ENCODE measurements around the gene WDCP. TPM values are rescaled to one million over a fixed set of nuclear protein-coding genes. Genes with fewer than 3 reads are reported as not detected.
"Not testable (repeated sequence)": the region's sequence is repeated elsewhere in the genome, so short reads cannot be mapped to it uniquely, and the experiment has no call there.

WDCP gene
- total RNA-seq, 1 donor from 2014 or later, result 6.8 TPM

DNA sequence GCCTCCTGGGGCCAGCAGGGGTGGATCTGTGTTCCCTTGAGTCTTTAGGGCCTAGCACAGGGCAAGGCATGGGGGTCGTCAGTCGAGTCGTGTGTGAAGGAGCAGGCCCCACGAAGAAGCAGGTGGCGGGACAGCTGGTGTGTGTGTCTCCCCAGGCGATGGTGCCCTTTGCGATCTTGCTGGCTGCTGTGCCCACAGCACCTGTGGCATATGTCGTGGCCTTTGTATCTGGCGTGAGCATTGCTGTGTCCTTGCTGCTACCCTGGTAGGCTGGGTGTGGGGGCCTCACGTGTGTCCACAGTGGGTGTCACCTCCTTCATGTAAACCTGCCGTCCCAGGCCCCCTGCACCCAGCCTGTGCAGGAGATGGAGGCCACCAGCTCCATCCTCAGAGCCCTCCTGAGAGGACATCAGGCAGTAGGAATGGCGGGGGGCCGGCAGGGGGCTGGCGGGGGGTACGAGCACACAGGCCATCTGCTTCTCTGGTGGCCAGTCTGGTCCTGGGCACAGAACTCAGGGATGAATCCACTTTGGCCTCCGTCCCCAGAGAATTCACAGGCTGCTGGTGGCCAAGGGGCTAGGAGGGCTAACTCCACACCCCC, 24.1 kb downstream of the WDCP start:
- ATAC-seq (no peak), DNase-seq (ENCODE audit: low spot score) (no peak)

DNA sequence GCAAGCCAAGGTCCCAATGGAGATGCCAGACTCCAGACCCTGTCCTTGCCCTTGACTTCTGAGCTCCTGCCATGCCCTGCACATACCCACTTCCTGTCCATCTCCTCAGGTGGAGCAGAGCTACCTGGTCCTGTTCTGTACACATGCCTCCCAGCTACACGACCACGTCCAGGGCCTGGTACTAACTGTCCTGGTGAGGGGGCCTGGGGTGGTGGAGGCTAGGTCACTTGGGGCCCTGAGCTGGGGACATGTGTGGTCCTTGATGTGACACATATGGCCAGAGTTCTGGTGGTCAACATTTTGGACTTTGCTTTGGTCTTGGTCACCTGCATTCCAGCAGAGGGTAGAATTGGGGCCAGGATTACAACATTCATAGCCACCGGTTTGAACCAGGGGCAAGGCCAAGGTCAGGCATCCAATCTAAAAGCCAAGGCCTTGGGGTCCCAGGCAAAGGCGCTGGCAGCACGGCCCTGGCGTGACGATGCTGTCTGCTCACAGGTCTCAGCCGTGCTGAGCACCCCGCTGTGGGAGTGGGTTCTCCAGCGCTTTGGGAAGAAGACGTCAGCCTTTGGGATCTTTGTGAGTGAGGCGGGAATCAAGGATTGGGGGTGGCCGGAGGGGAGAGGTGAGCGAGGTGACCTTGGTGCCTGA, 24.7 kb downstream of the WDCP start:
- ATAC-seq, result peak; percentile 42
- no peak for DNase-seq (ENCODE audit: low spot score)

DNA sequence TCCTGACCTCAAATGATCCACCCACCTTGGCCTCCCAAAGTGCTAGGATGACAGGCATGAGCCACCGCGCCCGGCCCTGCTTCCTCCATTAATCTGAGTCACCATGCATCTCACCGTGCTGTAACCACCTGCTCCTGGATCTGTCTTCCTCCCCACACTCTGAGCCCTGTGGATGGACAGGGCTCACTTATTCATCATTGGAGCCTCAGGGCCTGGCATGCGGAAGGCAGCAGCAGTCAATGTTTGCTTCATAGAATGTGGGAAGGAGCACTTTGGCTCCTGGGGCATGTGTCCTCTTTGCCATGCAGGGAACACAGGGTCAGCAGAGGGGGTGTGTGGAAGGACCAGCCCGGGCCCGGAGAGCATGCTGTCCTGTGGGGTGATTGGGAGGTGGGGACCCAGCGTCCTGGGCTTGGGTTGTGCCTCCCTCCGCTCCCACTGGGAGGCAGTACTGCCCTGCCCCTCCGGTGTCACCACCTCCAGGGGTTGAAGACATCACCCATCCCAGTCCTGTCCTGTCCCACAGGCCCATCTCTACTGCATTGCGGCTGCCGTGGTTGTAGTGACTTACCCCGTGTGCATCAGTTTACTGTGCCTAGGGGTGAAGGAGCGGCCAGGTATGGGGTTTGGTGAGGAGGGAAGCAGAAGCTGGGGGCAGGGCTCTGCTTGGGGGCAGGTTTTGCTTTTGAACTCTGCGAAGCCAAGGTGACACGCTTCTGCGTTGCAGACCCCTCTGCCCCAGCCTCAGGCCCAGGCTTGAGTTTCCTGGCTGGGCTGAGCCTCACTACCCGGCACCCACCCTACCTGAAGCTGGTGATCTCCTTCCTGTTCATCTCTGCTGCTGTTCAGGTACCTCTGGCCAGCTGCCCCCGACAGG, 25.8 kb downstream of the WDCP start:
- DNase-seq (ENCODE audit: low spot score) (no peak), ATAC-seq (peak; percentile 75)

DNA sequence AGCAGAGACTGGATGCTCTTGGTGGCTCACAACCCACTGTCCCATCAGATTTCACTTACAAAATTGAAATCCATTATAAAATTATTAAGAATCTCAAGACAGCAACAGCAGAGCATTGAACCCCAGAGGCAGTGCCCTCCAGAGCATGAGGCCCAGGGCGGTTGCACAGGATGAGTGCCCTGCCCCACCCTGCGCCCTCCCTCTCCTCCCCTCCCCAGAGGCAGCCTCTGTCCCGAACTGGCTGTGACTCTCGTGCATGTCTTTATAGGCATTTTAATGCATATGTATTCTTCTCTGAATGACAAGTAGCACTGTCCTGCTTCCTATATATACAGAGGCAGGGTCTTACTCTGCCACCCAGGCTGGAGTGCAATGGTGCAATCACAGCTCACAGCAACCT, 26.9 kb downstream of the WDCP start:
- no peak for ATAC-seq
- DNase-seq (ENCODE audit: low spot score), result no peak

DNA sequence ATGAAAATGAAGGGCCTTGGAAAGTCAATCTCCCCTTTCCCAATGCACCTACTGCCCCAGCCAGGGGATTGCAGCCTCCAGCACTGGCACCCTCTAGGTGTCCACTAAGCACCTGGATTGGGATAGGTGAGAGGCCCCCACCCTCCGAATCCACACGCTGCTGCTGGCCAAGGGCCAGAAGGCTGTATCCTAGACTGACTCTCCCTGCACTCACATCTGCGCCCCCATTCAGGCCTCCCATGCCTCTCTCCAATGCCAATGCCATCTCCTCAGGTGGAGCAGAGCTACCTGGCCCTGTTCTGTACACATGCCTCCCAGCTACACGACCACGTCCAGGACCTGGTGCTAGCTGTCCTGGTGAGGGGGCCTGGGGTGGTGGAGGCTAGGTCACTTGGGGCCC, 27.5 kb downstream of the WDCP start:
- DNase-seq (ENCODE audit: low spot score) (no peak), ATAC-seq (no peak)

DNA sequence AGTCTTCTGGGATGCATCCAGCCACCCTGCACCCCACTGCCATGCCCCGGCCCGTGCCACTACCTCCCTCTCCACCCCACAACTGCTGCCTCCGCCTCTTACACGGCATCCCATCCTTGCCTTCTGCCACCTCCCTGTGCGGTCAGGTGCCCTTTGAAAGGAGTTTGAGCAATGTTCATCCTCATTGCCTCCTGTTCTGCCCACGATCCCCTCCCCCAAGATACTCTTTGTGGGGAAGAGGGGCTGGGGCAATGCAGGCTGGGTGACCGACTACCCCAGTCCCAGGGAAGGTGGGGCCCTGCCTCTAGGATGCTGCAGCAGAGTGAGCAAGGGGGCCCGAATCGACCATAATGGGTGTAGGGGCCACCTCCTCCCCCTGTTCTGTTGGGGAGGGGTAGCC, 28.9 kb downstream of the WDCP start:
- ATAC-seq (no peak), DNase-seq (ENCODE audit: low spot score) (no peak)

DNA sequence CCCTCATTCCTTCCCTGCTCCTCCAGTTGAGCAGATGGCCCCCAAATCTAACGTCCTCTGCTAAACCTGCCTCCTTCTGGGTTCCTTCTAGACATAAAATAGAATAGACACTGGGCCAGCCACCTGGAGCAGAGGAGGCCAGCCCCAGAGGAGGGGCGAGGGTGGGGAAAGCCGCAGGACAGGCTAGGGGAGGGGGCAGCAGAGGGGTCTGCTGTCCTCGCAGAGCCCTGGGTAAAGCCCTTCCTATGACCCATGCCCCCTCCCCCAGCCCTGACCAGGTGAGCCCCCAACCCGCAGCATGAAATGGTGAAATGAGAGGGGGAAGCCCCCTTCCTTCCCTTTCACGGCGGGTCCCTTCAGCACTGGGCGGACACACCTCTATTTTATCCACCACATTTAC, 29.5 kb downstream of the WDCP start:
- DNase-seq (ENCODE audit: low spot score) (no peak), ATAC-seq (no peak)

DNA sequence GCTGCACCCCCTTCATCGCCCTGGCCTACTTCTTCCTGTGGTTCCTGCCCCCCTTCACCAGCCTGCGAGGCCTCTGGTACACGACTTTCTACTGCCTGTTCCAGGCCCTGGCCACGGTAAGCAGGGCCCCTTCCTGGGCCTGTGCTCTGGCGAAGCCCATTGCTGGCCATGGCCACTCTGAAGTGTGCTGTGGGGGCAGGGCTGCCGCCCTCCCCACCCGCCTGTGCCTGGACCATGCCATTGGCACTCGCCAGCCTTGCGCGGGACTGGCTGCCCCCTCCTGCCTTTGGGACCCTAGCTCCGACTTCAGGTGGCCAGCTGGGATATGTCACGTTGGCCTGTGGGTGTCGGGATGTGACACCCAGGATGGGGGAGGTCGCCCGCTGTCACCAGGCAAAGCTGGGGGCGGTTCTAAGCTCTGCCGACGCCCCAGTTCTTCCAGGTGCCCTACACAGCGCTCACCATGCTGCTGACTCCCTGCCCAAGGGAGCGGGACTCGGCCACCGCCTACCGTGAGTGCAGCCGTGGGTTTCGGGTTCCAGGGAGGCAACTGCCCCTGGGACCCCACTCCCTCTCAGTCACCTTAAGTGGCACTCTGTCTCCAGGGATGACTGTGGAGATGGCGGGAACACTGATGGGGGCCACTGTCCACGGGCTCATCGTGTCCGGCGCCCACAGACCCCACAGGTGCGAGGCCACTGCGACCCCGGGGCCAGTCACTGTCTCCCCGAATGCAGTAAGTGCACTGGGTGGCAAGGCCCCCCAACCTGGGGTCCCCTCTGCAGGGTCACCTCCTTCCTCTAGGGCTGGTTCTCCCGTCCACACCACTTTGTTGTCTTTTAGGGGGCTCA, 30.1 kb downstream of the WDCP start:
- ATAC-seq (no peak), DNase-seq (ENCODE audit: low spot score) (no peak)

DNA sequence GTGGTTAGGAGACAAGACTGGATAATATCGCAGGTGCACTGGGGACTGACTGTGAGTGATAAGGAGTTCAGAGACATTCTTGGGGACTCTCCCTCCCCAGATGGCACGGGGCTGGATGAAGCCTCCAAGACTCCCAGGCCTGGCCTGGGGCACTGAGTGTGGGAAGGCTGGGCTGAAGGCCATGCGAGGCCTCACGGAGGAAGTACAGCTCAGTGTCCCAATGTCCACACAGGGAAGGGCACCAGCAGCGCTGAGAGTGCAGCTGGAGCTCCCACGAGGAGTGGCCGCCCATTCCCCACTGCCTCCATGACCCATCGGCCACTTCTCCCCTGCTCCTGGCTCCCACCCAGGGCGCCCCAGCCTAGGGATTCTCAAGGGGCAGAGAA, 30.8 kb downstream of the WDCP start:
- no peak for ATAC-seq
- DNase-seq (ENCODE audit: low spot score), result no peak

DNA sequence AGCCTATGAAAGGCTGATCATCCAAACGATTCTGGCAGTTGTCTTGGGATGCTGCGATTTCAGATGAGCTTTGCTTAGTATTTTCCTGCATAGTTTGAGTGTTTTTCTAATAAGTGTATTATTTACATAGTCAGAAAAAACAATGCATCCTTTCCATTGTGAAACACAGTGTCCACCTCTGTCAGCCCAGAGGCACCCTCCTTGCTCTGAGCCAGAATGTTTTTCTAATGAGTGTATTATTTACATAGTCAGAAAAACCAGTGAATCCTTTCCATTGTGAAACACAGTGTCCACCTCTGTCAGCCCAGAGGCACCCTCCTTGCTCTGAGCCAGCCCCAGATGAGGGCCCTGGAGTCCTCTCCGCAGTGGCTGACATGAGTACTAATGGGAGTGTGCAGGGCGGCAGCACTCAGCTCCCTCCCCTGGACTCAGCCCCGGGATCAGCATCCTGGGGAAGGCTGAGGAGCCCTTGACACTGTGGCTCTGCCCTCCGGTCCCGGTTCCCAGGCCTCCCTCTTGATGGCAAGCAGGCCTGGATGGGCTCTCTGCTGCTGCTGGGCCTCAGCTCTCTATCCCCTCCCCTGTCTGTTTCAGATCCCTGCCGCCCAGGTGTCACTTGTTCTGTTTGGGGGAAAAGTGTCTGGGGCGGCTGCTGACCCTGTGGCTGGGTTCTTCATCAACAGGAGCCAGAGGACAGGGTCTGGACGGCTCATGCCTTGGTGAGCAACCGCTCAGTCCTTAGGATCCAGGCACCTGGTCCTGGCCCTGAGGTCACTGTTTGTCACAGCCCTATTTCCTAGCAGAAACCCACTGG, 31.4 kb downstream of the WDCP start:
- peak; percentile 31 for ATAC-seq
- DNase-seq (ENCODE audit: low spot score), result no peak

DNA sequence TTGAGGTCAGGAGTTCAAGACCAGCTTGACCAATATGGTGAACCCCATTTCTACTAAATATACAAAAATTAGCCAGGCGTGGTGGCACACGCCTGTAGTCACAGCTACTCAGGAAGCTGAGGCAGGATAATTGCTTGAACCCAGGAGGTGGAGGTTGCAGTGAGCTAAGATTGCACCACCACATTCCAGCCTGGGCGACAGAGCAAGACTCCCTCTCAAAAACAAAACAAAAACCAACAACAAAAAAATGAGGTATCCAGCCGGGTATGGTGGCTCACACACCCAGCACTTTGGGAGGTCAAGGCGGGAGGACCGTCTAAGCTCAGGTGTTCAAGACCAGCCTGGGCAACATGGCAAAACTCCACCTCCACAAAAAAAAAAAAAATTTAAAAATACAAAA, 32.3 kb downstream of the WDCP start:
- DNase-seq (ENCODE audit: low spot score); ATAC-seq: not testable (repeated sequence)

DNA sequence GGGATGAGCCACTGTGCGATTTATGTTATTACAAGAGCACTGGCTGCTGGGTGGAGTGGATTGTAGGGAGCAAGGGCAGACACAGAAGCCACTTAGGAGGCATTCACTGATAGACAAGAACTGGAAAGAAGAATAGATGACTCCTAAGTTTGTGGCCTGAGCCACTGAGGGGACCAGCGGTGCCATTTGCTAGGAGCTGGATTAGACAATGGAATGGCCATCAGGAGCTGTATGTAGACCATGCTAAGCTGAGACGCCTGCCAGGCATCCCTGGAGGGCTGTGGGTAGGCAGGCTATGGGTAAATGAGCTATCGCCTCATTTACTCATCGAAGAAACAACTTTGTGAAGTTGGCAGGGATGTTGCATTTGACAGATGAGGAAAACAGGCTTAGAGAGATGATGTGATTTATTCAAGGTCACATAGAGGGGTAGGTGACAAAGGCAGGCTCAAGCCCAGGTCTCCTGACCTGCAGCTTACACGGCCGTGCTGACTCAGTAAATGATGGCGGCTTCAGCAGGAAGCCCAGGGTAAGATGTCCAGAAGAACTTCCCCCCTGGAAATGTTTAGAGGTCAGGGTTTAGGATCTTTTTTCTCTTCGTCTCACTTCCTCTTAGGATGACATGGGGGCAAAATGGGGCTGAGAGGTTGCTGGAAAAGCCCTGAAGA, 34.5 kb downstream of the WDCP start:
- ATAC-seq (no peak), DNase-seq (ENCODE audit: low spot score) (no peak)

DNA sequence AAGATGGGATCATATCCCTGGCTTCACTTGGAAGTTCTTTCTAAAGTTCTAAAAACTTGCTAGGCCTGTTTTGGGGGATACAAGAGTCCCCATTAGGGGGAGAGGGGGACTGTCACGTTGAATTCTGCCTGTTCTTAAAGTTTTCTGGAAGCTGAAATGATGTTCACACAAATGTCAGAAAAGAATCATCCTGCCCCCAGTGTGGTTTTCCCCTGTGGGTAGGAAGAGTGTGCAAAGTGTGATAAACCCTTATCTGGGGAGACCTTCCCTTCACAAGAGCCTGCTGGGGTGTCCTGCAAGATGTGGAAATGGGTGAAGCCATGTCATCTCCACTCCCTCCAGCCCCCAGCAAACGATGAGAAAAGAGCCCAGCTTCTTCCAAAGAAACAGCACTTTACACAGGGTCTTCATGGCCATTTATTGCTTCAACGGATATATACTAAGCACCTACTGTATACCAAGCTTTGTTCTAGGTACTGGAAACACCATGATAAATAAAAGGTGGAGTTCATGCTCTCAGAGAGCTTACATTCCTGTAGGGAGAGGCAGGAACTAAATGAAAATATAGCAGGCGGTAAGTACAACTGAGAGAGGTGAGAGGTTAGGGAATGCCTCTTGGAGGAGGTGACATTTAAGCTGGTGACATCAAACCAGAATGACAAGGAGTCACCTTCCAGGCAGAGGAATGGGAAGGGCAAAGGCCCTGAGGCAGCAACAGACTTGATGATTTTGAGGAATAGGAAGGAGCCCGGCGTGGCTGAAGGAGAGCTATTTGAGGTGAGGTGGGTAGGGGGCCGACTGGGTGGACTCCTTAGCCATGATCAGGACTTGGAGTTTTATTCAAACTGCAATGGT, 35.7 kb downstream of the WDCP start:
- no peak for DNase-seq (ENCODE audit: low spot score)
- no peak for ATAC-seq

DNA sequence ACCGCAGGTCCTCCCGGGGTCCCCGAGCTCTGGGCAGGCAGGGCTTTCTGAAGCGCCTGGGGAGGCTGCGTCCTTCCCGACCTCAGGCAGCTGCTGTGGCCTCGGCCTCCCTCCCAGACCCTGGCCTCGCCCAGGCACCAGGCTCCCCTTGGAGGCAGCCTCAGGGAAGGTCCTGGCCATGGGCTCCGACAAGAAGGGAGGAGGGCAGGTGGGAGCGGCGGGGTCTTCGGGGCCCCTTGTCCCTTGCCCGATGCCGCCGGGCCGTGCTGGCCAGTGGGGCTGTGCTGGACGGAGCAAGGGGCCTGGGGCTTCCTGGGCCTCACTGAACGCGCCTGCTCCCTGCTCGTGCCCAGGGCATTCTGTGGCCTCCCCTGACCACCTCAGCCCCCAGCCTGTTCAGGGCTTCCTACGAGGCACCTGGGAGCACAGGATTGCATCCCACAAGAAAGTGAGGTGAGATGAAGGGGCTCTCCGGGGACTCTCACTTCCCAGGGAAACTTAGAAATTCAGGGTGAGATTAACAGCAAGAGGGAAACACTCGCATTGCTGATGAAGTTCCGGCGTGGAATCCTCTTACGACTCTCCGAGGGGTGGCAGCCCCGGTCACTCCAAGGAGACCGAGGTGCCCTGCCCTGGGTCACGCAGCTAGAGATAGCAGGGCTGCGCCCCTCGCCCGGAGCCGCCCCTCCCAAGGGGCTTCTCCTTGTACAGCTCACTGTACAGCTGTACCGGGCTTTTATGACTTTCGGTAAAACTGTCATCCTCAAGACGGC, 36.5 kb downstream of the WDCP start:
- DNase-seq (ENCODE audit: low spot score) (no peak), ATAC-seq (peak; percentile 20)

DNA sequence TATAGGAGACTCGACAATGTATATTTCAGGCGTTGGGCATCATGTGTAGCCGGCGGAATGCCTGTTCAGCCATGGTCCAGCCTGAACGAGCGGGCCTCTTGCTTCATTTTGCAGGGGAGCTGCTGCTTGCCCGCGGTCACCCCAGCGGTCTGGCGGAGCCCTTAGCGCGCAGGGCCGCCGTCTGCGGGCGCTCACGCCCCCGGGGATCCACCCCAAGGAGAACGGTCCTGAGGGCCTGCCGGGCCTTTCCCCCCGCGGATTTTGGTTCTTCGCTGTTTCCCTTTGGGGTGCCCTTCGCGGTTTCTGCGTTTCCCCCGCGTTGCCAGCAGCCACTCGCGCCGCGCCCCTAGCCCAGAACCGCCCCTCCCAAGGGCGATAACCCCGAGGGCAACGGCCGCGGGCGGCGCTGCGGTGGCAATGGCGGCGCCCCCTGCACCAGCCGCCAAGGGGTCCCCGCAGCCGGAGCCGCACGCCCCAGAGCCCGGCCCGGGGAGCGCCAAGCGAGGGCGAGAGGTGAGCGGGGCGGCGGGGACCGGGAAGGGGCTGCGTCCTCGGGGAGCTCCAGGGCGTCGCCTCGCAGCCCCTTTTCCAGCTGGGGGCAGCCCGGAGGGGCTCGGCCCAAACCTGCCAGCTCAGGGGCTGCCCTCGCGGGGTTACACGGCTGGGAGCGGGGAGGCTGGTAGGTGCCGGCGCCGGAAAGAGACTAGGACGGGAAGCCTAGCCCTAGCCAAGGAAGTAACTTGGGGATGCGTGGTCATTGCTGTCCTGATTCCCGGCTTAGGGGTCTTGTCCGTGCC, 37.3 kb downstream of the WDCP start, which contains the start of gene MFSD2B:
Gene MFSD2B (plus strand): TSS at position 406 of the 797 bp plus-strand sequence. CDS start 12 bp downstream, at position 418.
- DNase-seq (ENCODE audit: low spot score) (no peak), ATAC-seq (peak; percentile 71)

DNA sequence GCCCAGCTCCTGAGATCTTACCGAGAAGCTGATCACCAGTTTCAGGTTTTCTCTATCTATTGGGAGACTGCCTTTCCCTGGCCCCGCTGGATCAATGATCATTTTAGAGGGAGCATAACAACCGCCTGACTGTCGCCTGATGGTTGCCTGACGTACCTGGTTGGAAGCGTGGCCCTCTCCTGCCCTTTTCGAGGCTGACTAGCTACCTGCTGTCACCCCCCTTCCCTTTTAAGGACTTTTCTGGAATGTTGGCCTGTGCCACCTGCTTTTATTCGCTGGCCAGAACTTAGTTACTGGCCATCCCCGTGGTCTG, 37.9 kb downstream of the WDCP start:
- ATAC-seq, result peak; percentile 56
- no peak for DNase-seq (ENCODE audit: low spot score)

DNA sequence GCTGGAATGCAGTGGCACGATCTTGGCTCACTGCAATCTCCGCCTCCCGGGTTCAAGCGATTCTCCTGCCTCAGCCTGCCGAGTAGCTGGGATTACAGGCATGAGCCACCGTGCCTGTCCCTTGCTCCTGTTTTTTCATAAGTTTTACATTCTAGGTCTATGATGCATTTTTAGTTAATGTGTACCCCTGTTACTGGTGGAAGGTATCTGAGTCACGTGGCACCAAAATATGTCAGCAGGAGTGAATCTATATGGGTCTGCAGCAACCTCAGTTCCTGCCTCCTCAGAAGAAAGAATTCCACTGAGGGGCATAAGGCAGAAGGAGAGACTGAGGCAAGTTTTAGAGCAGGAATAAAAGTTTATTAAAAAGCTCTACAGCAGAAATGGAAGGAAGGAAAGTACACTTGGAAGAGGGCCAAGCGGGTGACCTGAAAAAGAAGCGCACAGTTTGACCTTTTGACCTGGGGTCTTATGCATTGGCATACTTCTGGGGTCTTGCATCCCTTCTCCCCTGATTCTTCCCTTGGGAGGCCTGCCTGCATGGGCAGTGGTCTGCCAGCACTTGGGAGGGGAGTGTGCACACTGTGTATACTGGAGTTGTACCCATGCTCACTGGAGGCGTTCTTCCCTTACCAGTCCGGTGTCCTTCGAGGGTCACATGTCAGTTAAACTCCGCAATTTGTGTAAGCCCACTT, 38.4 kb downstream of the WDCP start:
- ATAC-seq, result peak; percentile 12

More for the DNA sequence above, 38.4 kb downstream of the WDCP start:
- no peak for DNase-seq (ENCODE audit: low spot score)
